Mesenchymal stem cell (in vitro differentiated cells and primary cell): Measurements from ENCODE around the gene CCDC78.

Experiments
- DNase-seq: peaks from one replicate; pipeline ENCODE4 v3.0.0-alpha.2; 2013
- H2AFZ ChIP-seq: one replicate; pipeline ENCODE4 v1.6.1; 2013; ENCODE audit warnings: low read depth, mild to moderate bottlenecking, control low read depth, inconsistent platforms, low read length, moderate library complexity
- H2AK5ac ChIP-seq: 2 replicates; pipeline ENCODE4 v1.6.1; 2013; ENCODE audit warnings: low read length, moderate library complexity, mild to moderate bottlenecking, inconsistent platforms; ENCODE audit not compliant: severe bottlenecking
- H2BK120ac ChIP-seq: one replicate; pipeline ENCODE4 v1.6.1; 2013; ENCODE audit warnings: low read depth, mild to moderate bottlenecking, inconsistent platforms, low read length, moderate library complexity
- H2BK12ac ChIP-seq, 2 experiments: one replicate each; pipeline ENCODE4 v1.6.1; 2013; ENCODE audit warnings: inconsistent platforms in 2 of 2, low read length in 2 of 2, mild to moderate bottlenecking in 2 of 2, moderate library complexity in 2 of 2, control low read depth in 1 of 2
- H2BK15ac ChIP-seq: one replicate; pipeline ENCODE4 v1.6.1; 2013; ENCODE audit warnings: mild to moderate bottlenecking, low read depth, inconsistent platforms; ENCODE audit not compliant: poor library complexity, severe bottlenecking
- H2BK5ac ChIP-seq: 2 replicates; pipeline ENCODE4 v1.6.1; 2013; ENCODE audit warnings: low read depth, mild to moderate bottlenecking, low read length, control low read depth, inconsistent platforms; ENCODE audit not compliant: poor library complexity, severe bottlenecking
- H3K14ac ChIP-seq, 2 experiments: one replicate each; pipeline ENCODE4 v1.6.1; 2013; ENCODE audit warnings: inconsistent platforms in 2 of 2, low read length in 2 of 2, control low read depth in 1 of 2, mild to moderate bottlenecking in 1 of 2, moderate library complexity in 1 of 2
- H3K18ac ChIP-seq, 2 experiments: one replicate each; pipeline ENCODE4 v1.6.1; 2013; ENCODE audit warnings: inconsistent platforms in 2 of 2, low read length in 2 of 2, control low read depth in 1 of 2, low read depth in 1 of 2, mild to moderate bottlenecking in 1 of 2
- H3K23ac ChIP-seq, 2 experiments: one replicate each; pipeline ENCODE4 v1.6.1; 2013; ENCODE audit warnings: inconsistent platforms in 2 of 2, low read length in 2 of 2, mild to moderate bottlenecking in 2 of 2, moderate library complexity in 2 of 2, control low read depth in 1 of 2
- H3K27ac ChIP-seq: 2 replicates; pipeline ENCODE4 v1.5.1; 2013; ENCODE audit warnings: mild to moderate bottlenecking, moderate library complexity, low read length, control low read depth, inconsistent platforms; ENCODE audit not compliant: poor library complexity, severe bottlenecking
- H3K27me3 ChIP-seq, 2 experiments: 2 replicates each; pipeline versions ENCODE4 v1.6.1 to v1.7.0; 2013; ENCODE audit warnings: low read length in 2 of 2, mild to moderate bottlenecking in 2 of 2, moderate library complexity in 2 of 2, control low read depth in 1 of 2, inconsistent platforms in 1 of 2; ENCODE audit not compliant: control insufficient read depth in 1 of 2, insufficient read depth in 1 of 2
- H3K36me3 ChIP-seq, 2 experiments: 2 replicates each; pipeline versions ENCODE4 v1.6.1 to v1.7.0; 2013; ENCODE audit warnings: low read length in 2 of 2, control low read depth in 1 of 2, inconsistent platforms in 1 of 2, low read depth in 1 of 2, mild to moderate bottlenecking in 1 of 2; ENCODE audit not compliant: insufficient read depth in 2 of 2, control insufficient read depth in 1 of 2
- H3K4ac ChIP-seq, 2 experiments: one replicate each; pipeline ENCODE4 v1.6.1; 2013; ENCODE audit warnings: inconsistent platforms in 2 of 2, low read length in 2 of 2, mild to moderate bottlenecking in 2 of 2, moderate library complexity in 2 of 2, control low read depth in 1 of 2, low read depth in 1 of 2
- H3K4me1 ChIP-seq: 2 replicates; pipeline ENCODE4 v1.6.1; 2013; ENCODE audit warnings: low read depth, low read length, control low read depth; ENCODE audit not compliant: control insufficient read depth, insufficient read depth
- H3K4me2 ChIP-seq: 2 replicates; pipeline ENCODE4 v1.6.1; 2013; ENCODE audit warnings: low read length, mild to moderate bottlenecking, inconsistent platforms; ENCODE audit not compliant: poor library complexity, severe bottlenecking
- H3K4me3 ChIP-seq, 2 experiments: 2 replicates each; pipeline versions ENCODE4 v1.5.1 to v1.7.0; 2013; ENCODE audit warnings: low read length in 2 of 2, mild to moderate bottlenecking in 2 of 2, control low read depth in 1 of 2, low read depth in 1 of 2; ENCODE audit not compliant: insufficient read depth in 1 of 2
- H3K79me1 ChIP-seq: replicated peaks from 2 replicates; pipeline ENCODE4 v1.6.1; 2013; ENCODE audit warnings: mild to moderate bottlenecking, control low read depth, low read length, inconsistent platforms; ENCODE audit not compliant: poor library complexity, severe bottlenecking
- H3K9ac ChIP-seq: 2 replicates; pipeline ENCODE4 v1.7.0; 2013; ENCODE audit warnings: mild to moderate bottlenecking, low read length, moderate library complexity
- H3K9me3 ChIP-seq: 2 replicates; pipeline ENCODE4 v1.7.0; 2013; ENCODE audit warnings: mild to moderate bottlenecking, low read length; ENCODE audit not compliant: control insufficient read depth
- H4K8ac ChIP-seq: one replicate; pipeline ENCODE4 v1.6.1; 2013; ENCODE audit warnings: inconsistent platforms, mild to moderate bottlenecking, low read length, moderate library complexity
- H4K91ac ChIP-seq: one replicate; pipeline ENCODE4 v1.6.1; 2013; ENCODE audit warnings: mild to moderate bottlenecking, low read length, inconsistent platforms
- WGBS: methylation state at CpG from one replicate; pipeline ENCODE4 v1.1.7; 2013; ENCODE audit warnings: mixed read lengths; 5-methylcytosine and 5-hydroxymethylcytosine counted together

The CCDC78 gene

DNA sequence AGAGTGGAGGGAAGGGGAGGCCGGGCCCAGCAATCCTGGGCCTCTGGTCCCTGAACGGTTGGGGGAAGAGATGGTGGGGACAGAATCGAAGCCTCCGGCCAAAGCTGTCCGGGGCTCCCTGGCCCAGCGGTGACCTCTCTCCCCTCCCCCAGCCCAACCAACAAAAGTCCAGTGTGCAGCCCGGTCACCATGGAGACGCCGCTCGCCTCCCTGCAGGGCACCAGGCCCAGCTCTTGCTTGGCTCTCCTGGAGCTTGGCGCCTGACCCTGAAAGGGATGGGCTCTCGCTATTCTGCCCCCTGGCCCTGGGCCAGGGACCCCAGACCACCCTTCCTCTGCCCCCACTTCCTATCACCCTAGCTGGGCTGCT lies 10.1 kb downstream of the CCDC78 start:
- peak overlapping the region in 1 of 2 experiments; percentile 67 for H3K23ac ChIP-seq

DNA sequence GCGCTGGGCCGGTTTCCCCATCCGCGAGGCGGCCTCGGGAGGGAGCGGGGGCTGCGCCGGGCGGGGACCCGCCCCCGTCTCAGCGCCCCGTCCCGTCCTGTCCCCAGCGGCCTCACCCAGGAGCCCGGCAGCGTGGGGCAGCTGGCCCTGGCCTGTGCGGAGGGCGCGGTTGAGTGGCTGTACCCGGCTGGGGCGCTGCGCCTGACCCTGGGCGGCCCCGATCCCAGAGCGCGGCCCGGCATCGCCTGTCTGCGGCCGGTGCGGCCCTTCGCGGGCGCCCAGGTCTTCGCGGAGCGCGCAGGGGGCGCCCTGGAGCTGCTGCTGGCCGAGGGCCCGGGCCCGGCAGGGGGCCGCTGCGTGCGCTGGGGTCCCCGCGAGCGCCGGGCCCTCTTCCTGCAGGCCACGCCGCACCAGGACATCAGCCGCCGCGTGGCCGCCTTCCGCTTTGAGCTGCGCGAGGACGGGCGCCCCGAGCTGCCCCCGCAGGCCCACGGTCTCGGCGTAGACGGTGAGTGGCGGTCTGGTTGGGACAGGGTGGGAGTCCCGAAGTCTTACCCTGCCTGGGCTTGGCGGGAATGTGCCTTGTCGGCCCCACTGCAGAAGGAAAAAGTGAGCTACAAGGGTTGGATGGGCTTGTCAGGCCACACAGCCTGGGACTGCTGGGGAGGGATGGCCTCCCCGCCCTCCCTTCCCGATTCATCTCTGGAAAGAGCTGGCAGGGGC lies 10.6 kb downstream of the CCDC78 start:
- Histone ChIP-seq H4K91ac (peak overlapping the region; percentile 43), H3K18ac (peak overlapping the region in 1 of 2 experiments; percentile 71), H3K79me1 (peaks cover 26% of the 10 kb centered on the region), H3K14ac (peak overlapping the region in 1 of 2 experiments; percentile 96), H2BK5ac (no peak overlapping the region), H2BK12ac (peak overlapping the region in 1 of 2 experiments; percentile 45), H2AFZ (peak overlapping the region; percentile 36), H3K27me3 (peaks cover 0 to 8% of the 10 kb centered on the region in 2 experiments), H3K27ac (peak overlapping the region; percentile 13), H2BK15ac (no peak overlapping the region), H3K4me2 (peak overlapping the region; percentile 97), H2BK120ac (peak overlapping the region; percentile 50), H3K23ac (peak overlapping the region in 1 of 2 experiments; percentile 67), H4K8ac (no peak overlapping the region), H3K9ac (peak overlapping the region; percentile 65), H3K9me3 (no peaks in the 10 kb centered on the region), H3K4me3 (peak overlapping the region; percentile 63 to 75), H3K4ac (peak overlapping the region in 1 of 2 experiments; percentile 34), H3K4me1 (peaks cover 62% of the 10 kb centered on the region), H3K36me3 (peaks cover 0 to 22% of the 10 kb centered on the region in 2 experiments), H2AK5ac (no peak overlapping the region)
- peak; percentile 30 for DNase-seq
- WGBS = 16% methylated on average over 24 of the region's 74 CpGs

More for the DNA sequence above, 10.1 kb downstream of the CCDC78 start:
- peak; percentile 45 for DNase-seq
- peaks cover 0 to 3% of the 10 kb centered on the region in 2 experiments for H3K27me3 ChIP-seq
- H3K36me3 ChIP-seq = peaks cover 0 to 22% of the 10 kb centered on the region in 2 experiments
- 23% methylated on average over 11 of the region's 12 CpGs for whole genome bisulfite sequencing
- H3K4me3 ChIP-seq = peak overlapping the region; percentile 48 to 75
- H3K4me2 ChIP-seq = peak overlapping the region; percentile 97
- no peak overlapping the region for H2BK5ac ChIP-seq
- peaks cover 26% of the 10 kb centered on the region for H3K79me1 ChIP-seq
- no peak overlapping the region for H4K8ac ChIP-seq
- no peak overlapping the region for H3K14ac ChIP-seq
- H3K9me3 ChIP-seq = no peaks in the 10 kb centered on the region
- H3K4me1 ChIP-seq = peaks cover 62% of the 10 kb centered on the region
- H3K18ac ChIP-seq = peak overlapping the region in 1 of 2 experiments; percentile 71
- no peak overlapping the region for H2BK120ac ChIP-seq
- no peak overlapping the region for H2AK5ac ChIP-seq
- H3K27ac ChIP-seq = peak overlapping the region; percentile 13
- peak overlapping the region; percentile 65 for H3K9ac ChIP-seq
- no peak overlapping the region for H2BK15ac ChIP-seq
- H4K91ac ChIP-seq = no peak overlapping the region
- no peak overlapping the region for H2BK12ac ChIP-seq
- no peak overlapping the region for H3K4ac ChIP-seq
- peak overlapping the region; percentile 24 for H2AFZ ChIP-seq

DNA sequence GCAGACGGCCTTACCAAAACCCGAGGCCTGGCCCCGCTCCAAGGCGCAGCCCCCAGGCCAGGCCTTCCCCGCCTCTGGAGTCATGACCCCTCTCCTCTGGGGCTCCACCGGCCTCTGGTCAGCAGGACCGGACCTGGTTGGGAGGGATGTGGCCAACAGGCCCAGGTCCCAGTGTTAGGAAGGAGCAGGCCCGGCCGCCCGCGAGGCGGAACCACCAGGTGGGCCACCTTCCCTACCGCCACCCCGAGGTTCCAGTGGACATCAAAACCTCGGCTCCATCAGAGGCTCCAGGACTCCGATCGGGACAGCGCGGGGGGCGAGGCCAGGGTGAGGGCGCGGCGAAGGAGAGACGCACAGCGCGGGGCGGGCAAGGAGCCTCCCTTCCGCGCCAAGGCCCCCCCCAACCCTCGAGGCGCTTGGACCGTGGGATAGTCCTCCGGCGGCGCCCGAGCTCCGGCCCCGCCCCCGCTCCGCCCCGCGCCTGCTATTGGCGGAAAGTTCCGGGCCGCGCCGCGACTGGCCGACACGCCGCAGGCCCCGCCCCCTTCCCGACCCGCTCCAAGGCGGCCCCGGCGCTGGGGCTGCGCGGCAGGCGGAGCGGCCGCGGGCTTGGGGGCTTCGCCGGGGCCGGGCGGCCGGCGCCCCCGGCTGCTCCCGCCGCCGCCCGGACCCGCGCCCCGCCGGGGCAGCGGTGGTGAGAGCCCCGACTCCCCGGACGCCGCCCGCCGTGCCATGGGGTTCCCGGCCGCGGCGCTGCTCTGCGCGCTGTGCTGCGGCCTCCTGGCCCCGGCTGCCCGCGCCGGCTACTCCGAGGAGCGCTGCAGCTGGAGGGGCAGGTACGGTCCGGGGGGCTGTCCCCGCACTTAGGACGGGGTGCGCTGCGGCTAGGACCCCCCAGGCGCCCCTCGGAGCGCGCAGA lies 11.4 kb downstream of the CCDC78 start, which contains the start of gene METRN:
TSS of gene METRN (plus strand) at position 561 of the 919 bp plus-strand sequence. CDS start at position 733, 172 bp downstream.
- H2BK15ac ChIP-seq = peak within 1 kb of the TSS; percentile 41
- peak within 1 kb of the TSS; percentile 63 to 75 for H3K4me3 ChIP-seq
- peak within 1 kb of the TSS; percentile 97 for H3K4me2 ChIP-seq
- H2AFZ ChIP-seq = peak within 1 kb of the TSS; percentile 36
- H3K14ac ChIP-seq = peak within 1 kb of the TSS in 1 of 2 experiments; percentile 96
- H2BK5ac ChIP-seq = no peak within 1 kb of the TSS
- H3K9ac ChIP-seq = peak within 1 kb of the TSS; percentile 65
- peak within 1 kb of the TSS in 1 of 2 experiments; percentile 34 for H3K4ac ChIP-seq
- H4K91ac ChIP-seq = peak within 1 kb of the TSS; percentile 60
- peak within 1 kb of the TSS in 1 of 2 experiments; percentile 67 for H3K23ac ChIP-seq
- WGBS = 24% methylated on average over 40 of the region's 108 CpGs
- H3K18ac ChIP-seq = peak within 1 kb of the TSS in 1 of 2 experiments; percentile 74
- H2BK12ac ChIP-seq = peak within 1 kb of the TSS in 1 of 2 experiments; percentile 84
- peaks cover 5 to 16% of the 10 kb centered on the region in 2 experiments for H3K27me3 ChIP-seq
- H3K27ac ChIP-seq = peak within 1 kb of the TSS; percentile 13
- peak within 1 kb of the TSS; percentile 44 for H2AK5ac ChIP-seq
- peak; percentile 89 for DNase-seq
- H3K4me1 ChIP-seq = peaks cover 61% of the 10 kb centered on the region
- peaks cover 21% of the 10 kb centered on the region for H3K79me1 ChIP-seq
- peak within 1 kb of the TSS; percentile 21 for H4K8ac ChIP-seq
- peak within 1 kb of the TSS; percentile 50 for H2BK120ac ChIP-seq
- peaks cover 0 to 22% of the 10 kb centered on the region in 2 experiments for H3K36me3 ChIP-seq
- no peaks in the 10 kb centered on the region for H3K9me3 ChIP-seq
